Measurements from ENCODE around the gene DTNBP1.
"Not testable (repeated sequence)": the region's sequence is repeated elsewhere in the genome, so short reads cannot be mapped to it uniquely, and the experiment has no call there.

DTNBP1 gene

DNA sequence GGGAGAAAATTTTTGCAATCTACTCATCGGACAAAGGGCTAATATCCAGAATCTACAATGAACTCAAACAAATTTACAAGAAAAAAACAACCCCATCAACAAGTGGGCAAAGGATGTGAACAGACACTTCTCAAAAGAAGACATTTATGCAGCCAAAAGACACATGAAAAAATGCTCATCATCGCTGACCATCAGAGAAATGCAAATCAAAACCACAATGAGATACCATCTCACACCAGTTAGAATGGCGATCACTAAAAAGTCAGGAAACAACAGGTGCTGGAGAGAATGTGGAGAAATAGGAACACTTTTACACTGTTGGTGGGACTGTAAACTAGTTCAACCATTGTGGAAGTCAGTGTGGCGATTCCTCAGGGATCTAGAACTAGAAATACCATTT is 4.1 kb upstream of the DTNBP1 start:
- DNase-seq = not testable (repeated sequence)

DNA sequence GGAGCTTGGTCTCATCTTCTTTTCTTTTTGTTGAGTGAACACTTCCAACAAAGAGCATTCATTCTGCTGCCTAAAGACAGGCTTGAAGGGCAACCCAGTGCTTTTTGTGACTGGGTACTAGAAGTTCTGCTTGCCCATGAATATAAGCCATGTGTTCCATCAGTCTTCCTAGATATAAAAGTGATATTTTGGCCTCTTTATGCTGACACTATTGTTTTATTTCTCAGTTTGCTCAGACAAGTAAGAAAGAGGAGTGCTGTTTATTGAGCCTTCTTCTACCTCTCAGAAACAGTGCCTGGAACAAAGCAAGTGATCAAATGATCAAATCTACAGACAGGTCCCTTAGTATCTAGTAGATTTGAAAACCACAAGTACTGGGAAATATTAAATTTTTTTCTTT is 2.4 kb upstream of the DTNBP1 start:
- no peak for DNase-seq

DNA sequence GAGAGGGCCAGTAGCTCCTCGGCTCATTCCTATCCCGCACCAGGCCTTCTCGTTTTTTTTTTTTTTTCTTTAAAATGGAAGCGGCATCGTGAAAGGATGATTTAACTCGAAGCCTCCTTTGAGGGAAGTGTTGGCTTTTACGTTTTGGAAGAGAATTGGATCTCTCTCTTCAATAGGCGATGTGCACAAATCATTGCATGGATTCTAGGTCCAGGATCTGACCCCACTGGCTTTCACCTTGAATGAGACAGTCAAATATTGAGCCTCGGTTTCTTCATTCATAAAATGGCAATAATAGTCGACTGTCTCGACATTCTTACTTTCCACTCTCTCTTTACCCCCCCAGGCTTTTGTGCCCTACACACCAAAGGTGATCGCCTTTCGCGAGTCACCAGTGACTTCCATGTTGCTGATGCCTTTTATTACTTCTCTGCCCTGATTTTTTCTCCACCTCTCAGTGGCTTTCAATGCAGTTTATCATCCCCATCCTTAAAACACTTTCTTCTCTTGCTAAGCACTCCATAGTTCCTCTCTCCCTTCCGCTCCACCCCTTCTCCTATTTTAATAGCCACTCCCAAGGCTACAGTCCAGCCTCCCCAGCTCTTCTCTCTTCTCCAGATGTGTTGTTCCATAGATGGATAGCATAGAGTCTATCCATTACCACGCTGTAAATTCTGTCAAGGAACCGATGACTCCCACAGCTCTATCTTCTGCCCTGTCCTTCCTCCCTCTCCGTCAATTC is 473 bp upstream of the DTNBP1 start:
- DNase-seq = no peak

DNA sequence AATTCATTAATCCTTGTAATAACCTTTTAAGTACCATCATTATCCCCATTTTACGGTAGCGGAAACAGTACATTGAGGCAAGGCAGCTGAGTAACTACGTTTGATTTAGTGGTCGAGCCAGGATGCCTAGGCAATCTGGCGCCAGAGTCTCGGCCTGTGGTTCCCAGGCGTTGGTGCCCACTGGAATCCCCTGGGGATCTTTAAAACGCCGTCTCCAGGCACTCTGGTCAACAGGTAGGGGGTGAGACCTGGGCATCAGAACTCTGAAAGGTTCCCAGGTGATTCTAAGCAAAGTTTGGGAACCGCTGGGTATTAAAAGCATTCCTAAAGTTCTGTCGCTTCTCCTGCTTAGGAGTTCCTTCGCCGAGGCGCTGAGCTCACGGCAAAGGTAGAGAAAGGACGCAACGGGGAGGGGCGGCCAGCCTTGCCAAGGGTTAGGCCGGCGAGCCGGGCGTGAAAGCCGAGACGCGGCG is 939 bp downstream of the DTNBP1 start:
- no peak for DNase-seq

DNA sequence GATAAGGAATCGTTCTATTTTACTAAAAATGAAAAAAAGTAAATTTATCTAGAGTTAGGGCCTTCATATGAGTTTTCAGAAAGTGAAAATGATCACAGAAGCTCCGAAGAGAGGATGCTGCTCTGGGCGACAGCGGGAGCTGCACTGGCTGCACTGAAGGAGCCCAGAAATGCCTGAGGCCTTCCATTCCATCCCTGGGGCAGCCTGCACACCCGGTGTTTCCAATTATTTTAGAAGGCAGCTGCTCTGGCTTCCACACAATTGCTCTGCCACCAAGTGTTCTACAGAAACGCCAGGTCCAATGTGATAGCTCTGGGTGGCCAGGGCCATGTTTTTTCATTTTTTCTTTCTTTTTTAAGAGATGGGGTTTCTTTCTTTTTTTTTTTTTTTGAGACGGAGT is 3.6 kb downstream of the DTNBP1 start:
- no peak for DNase-seq

DNA sequence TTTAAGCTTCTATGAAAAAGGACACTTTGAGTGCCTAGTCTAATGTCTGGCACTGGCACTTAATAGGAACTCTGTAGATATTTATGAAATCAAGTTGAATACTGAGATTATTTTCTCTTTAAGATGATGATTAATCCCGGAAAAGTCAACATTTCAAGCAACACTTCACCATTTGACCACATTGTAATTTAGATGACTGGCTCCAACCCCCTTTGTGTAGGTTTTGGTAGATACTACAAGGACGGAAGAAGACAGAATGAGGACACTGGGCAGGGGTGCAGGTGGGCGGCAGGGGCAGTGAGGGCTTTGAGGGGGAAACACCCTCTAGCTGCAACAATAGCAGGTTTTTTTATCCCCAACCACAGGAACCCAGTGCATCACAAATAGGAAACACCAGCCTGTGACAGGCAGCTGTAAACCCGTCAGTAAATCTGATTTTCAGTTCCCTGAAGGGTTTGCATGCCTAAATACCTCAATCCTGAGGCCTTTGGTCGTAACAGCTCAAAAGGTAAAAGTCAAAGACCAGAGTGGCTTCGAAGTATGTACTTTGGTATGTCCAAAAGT is 4.6 kb downstream of the DTNBP1 start:
- DNase-seq = no peak

DNA sequence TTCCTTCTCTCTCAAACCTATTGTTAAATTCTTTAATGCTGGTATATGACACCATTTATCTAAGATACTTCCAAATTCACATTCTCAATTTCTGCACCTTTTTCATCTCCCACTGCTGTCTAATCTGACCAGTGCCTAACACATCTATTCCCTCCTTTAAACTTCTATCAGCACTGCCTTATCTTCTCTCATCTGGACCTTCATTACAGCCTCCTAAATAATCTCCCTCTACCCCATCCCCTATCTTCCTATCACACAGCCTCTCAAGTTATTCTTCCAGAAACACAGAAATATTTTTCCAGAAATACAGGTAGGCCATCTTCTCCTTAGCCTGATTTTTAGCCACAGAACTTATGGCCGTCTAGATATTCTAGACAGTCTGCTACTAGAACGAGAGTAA is 5.5 kb downstream of the DTNBP1 start:
- DNase-seq = no peak

DNA sequence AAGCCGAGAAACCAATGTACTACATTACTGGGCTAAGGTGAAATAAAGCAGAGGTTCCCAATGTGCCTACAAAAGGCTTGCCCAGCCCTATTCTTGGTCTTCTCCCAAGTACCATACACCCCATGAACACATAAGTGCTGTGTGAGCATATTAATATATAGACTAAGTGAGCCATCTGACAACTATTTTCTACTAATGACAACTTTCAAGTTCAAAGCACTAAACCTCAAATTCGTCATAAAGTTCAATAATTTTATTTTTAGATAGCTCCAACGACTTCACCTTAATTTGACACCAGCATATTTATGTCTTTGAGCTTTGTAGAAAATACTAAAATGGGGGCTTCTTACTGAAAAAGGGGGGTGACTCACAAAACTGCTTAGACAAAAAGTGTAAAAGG is 6.7 kb downstream of the DTNBP1 start:
- DNase-seq = no peak

DNA sequence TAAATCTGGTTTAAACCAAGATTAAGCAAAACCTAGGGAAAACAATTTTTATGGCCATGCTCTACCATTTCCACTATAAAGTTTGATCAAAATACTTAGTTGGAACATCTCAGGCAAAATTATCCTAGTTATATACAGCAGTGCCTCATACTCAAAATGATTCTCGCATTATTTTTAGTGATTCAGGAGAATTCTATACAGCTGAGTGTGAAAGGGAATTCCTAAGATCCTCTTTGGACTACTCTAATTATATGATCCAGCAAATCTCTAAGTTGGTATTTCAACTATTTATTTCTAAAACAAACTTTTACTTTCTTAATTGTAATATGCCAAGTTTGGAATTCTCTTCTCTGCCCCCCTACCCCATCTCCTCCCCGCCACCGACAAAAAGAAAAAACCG is 8.6 kb downstream of the DTNBP1 start:
- no peak for DNase-seq

DNA sequence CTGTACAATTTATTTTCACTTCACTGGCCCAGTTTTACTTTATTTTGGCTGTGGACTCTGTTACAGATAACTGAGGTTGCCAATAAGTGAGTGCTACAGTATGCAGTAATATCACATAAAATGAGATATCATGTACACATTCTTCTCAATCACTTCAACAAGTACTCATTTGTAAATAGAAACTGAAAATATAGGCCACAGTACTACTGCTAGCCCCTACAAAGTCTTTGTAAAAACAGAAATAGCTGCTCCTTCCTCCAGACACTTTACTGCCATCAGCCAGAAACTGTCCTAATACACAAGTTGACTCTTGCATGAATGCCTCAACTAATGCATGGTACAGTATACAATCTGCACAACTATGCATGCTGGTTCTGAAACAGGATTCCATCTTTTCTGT is 9.2 kb downstream of the DTNBP1 start:
- no peak for DNase-seq

DNA sequence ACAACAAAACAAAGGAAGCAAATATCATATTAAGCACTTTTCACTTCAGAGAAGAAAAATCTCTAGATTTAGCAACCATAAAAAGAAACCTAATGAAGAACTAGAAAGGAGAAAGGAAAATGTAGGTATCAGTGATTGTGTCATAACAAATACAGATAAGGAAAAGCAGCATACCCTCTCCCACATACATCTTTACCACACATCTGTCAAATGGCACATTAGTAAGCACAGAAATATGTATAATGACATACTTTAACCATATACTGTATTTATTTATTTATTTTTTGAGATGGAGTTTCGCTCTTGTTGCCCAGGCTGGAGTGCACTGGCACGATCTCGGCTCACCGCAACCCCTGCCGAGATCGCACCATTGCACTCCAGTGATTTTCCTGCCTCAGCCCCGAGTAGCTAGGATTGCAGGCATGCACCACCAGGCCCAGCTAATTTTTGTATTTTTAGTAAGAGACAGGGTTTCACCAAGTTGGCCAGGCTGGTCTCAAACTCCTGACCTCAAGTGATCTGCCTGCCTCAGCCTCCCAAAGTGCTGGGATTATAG is 12.7 kb downstream of the DTNBP1 start:
- not testable (repeated sequence) for DNase-seq

DNA sequence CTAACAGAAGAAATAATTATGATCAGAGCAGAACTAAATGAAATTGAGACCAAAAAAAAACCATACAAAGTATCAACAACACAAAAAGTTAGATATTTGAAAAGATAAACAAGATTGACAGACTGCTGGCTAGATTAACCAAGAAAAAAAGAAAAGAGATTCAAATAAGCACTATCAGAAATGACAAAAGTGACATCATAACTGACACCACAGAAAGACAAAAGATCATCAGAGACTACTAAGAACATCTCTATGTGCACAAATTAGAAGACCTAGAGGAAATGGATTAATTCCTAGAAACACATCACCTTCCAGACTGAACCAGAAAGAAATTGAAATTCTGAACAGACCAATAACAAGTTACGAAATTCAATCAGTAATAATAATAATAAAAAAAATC is 17.9 kb downstream of the DTNBP1 start:
- DNase-seq = no peak

DNA sequence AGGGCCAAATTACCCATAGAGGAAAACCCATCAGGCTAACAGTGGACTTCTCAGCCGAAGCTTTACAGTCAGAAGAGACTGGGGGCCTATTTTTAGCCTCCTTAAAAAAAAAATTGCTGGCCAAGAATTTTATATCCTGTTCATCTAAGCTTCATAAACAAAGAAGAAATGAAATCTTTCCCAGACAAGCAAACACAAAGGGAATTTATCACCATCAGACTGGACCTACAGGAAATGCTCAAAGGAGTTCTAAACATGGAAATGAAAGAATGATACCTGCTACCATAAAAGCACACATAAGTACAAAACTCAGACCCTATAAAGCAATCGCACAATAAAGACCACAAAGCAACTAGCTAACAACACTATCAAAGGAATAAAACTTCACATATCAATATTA is 19.3 kb downstream of the DTNBP1 start:
- no peak for DNase-seq

DNA sequence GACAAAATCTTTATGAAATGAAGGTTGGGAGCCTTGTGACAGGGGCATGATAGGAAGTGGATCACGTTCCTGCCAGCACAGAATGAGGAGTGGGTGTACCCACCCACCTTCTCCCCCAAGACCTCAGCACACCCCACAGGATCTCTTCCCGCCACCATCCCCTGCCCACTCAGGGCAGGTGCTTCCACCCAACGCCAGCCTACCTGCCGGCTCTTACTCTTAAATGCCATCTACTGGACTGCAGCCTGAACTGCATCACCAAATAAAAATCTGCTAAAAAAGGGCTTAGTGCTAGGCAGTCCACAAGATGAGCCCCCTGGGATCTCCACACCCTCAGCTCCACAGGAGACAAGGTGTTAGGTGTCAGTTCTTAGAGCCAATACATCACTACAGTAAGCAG is 20.6 kb downstream of the DTNBP1 start:
- DNase-seq = no peak

DNA sequence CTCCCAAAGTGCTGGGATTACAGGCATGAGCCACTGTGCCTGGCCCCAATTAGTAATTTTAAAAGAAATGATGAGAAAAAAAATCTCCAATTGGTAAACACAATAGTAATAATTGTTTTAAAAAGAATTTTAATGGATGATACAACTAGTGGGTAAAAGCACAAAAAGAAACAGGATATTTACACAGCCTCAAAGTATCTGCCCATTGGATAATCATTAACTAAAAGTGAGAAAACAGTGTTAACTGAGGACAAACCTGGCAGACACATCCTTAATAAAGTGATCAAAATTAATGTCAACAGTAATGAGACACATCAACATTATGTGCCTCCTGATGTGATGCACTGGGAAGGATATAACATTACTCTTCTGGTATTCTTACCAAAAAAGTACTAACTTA is 24.5 kb downstream of the DTNBP1 start:
- DNase-seq = no peak

DNA sequence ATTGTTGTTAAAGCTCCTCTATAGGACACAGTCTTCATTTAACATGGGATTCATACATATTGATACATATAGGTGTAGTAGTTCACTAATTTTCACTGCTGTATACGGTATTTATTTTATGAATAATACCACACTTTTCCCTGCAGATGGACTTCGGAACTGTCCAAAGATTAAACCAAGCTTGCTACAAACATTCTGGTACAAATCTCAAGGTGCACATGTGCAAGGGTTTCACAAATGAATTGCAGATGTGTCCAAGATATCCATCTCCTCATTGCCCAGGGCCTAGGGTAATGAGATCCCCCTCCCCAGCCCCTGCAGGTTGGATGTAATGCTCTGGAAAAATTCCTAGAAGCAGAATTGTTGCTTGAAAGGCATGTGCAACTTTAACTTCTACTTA is 31.4 kb downstream of the DTNBP1 start:
- no peak for DNase-seq

DNA sequence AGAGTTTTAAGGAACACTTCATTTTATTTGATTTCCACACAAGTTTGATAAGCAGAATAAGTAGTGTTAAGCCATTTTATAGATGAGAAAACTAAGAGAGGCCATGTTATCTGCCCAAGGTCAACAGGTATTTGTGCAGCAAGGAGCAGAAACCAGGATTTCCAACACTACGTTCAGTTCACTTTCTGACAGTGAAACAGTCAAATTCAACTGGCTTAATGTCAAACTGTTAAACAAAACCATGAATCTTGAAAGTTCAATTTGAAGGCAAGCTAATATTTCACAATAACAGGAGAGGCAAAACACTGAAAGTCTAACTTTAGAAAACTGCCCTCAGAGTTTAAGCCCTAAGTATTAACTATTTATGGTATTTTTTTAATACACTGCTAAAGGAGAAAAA is 32.6 kb downstream of the DTNBP1 start:
- DNase-seq = no peak

DNA sequence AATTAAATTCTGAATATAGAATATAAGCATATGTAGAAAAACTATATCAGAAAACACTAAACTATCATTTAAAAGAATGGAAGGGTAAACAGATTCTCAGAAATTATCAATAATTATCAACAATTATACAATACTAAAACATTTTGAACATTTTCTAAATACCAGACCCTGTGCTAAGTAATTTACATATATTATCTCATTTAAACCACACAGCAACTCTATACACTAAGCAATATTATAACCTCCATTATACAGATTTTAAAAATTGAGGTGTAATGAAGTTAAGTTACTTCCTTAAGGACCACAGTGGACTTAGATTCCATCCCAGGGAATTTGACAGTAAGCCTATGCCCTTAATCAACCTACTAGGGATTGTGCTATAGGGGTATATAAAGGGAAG is 33.3 kb downstream of the DTNBP1 start:
- DNase-seq = no peak

DNA sequence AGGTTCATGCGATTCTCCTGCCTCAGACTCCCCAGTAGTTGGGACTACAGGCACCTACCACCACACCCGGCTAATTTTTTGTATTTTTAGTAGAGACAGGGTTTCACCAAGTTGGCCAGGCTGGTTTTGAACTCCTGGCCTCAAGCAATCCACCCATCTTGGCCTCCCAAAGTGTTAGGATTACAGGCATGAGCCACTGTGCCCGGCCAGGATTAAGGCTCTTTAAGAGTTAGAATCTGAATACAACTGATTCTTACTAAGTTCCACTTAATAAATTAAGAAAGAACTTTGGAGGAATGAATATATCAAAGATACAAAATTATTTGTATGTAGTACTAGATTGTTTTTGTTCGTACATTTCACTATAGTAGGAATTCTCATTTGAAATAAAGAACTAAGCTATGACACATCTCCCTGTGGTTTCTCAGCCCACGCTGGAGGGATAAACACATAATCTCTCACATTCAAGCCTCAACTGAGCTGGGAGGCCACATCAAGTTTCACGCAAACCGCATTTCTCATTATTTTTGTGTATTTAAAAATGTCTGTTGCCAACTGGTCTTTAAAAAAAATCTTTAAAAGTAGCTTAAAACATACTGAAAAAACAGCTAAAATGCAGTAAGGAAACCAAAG is 34.2 kb downstream of the DTNBP1 start:
- DNase-seq = peak; percentile 70

DNA sequence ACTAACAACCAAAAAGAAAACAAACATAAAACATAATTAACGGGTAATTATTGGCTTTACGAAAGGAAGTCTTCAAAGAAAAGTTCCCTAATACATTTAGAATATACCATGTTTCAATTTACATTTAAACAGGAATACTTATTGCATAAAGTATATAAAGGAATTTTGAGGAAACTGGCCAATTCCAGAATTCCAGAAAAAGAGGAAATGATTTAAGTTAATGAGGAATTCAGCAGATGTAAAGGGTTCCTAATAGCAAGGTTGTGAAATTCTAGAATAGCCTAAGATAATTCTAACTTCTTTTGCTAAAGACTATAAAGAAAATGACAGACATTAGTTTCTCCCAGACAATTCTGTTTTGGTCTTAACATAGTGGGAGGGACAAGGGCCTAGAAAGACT is 35.0 kb downstream of the DTNBP1 start:
- DNase-seq = no peak

DNA sequence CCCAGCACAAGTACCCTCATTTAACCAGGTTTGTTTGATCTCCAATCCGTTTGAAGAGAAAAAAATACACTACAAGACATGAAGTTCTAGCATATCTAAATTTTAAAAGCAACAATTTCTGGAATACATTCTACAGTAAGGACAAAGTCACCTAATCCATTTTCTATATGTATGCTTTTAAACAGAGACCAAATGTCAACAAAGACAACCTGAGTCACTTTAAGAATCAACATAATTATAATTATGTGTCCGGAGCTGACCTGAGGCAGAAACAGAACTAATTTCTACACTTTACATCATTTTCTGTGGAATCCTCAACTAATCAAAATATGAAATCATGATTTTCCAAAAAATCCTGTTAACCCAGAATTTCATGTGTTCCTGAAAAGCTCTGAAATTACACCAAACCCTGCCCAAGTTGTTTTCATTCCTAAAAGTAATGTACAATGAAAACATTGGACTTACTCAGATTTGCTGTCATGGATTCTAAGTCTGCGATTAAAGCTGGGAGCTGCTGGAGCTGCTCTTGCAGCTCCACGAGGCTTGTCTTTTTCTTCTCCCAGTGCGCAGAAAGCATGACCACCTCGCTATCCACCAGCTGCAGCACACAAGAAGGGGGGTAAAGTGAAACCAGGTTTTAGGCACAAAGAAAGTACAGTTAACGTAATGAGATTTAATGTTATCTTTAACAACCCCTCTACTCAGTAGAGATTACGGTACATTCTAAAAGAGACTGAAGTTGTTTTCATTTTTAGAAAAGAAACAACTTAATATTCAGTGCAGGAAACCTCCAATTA is 35.8 kb downstream of the DTNBP1 start:
- DNase-seq = no peak

DNA sequence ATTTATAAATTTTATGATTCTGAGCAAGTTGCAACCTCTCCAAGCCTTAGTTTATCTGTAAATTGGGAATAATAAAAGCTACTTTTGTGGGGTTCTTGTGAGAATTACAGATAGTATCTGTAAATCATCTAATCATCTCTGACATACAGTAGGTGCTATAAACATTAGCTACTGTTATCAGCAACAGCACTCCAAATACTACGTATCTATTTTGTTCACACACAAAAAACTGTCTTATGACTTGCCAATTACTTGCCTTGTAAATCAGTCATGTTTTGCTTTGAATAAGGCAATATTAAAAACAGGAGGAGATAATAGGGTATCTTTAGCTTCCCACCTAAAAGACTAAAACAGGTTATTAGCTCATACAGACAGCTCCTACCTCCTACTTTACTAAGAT is 36.7 kb downstream of the DTNBP1 start:
- no peak for DNase-seq

All from stimulated activated CD4-positive, alpha-beta T cell treated with anti-CD3 and anti-CD28 coated beads, Interleukin-4, amount 100 ng/mL, for 24 hours (primary cell).